Chondrocyte (in vitro differentiated cells): ENCODE data around the gene TAS2R13. TPM values are rescaled to one million over a fixed set of nuclear protein-coding genes. Genes with fewer than 3 reads are reported as not detected.

Experiments used
- DNase-seq: peaks from one replicate; pipeline ENCODE4 v3.0.0; 2021; ENCODE audit warnings: mixed read lengths, low spot score
- H3K27ac Mint-ChIP-seq: one replicate; pipeline ENCODE4 v1.8.0; 2021; ENCODE audit warnings: mild to moderate bottlenecking, moderate library complexity, mixed read lengths; ENCODE audit not compliant: unreplicated experiment
- H3K27me3 Mint-ChIP-seq: 2 replicates; pipeline ENCODE4 v1.8.0; 2021; ENCODE audit warnings: low read depth, mixed read lengths
- H3K36me3 Mint-ChIP-seq: 2 replicates; pipeline ENCODE4 v1.8.0; 2021; ENCODE audit warnings: low read depth, mixed read lengths
- H3K4me1 Mint-ChIP-seq: 2 replicates; pipeline ENCODE4 v1.8.0; 2021; ENCODE audit warnings: low read depth, mild to moderate bottlenecking, mixed read lengths
- H3K4me3 Mint-ChIP-seq: one replicate; pipeline ENCODE4 v1.8.0; 2021; ENCODE audit warnings: mild to moderate bottlenecking, moderate library complexity, mixed read lengths; ENCODE audit not compliant: unreplicated experiment
- H3K9me3 Mint-ChIP-seq: 2 replicates; pipeline ENCODE4 v1.8.0; 2021; ENCODE audit warnings: low read depth, mixed read lengths
- long read RNA-seq: library from polyadenylated mRNA; stranded (forward); transcript quantifications from one replicate; pipeline ENCODE4 v2.0.0, GENCODE V29; 2021
- total RNA-seq: library from RNA; stranded (reverse); gene quantifications from 3 replicates; pipeline ENCODE4 v1.2.1, GENCODE V29; 2021
- TF ChIP-seq, protein P1 (sequence below): fragments of 200-600 bp; sonication (generic); IDR thresholded peaks from 2 replicates; pipeline ENCODE4 v1.5.0; 2021; ENCODE audit warnings: antibody characterized with exemption, mild to moderate bottlenecking, moderate library complexity

Gene TAS2R13, protein sequence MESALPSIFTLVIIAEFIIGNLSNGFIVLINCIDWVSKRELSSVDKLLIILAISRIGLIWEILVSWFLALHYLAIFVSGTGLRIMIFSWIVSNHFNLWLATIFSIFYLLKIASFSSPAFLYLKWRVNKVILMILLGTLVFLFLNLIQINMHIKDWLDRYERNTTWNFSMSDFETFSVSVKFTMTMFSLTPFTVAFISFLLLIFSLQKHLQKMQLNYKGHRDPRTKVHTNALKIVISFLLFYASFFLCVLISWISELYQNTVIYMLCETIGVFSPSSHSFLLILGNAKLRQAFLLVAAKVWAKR
- 0.49 to 2.5 TPM (median 0.85 TPM) in 3 replicates for total RNA-seq
- long read RNA-seq: 0 reads

DNA sequence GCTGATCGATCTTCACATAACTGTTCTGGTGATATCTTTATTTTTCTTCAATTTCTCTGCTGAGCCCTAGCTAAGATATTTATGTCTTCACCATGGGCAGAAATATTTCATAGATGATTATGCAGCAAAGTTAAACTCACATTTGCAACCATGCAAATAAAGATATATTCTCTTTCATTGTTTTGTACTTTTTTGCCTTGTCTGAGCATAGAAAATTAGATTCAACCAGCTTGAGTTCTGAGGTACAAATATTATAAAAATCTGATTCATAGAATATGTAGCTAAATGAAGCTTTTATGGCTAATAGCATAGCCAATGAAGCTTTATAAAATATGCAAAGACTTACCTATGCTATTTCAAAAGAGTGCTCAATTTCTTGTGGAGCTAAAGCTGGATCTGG lies at the start of gene TAS2R13:
TSS of gene TAS2R13 (minus strand) at position 101 of the 400 bp plus-strand sequence. CDS start 264 bp downstream, outside the sequence.
- Mint-ChIP-seq H3K27ac (no peak within 1 kb of the TSS), H3K36me3 (peaks cover 8% of the 10 kb centered on the region), H3K4me1 (no peaks in the 10 kb centered on the region), H3K9me3 (peaks cover 11% of the 10 kb centered on the region), H3K4me3 (no peak within 1 kb of the TSS), H3K27me3 (no peaks in the 10 kb centered on the region)
- no peak for DNase-seq
- TF ChIP-seq, protein P1, sequence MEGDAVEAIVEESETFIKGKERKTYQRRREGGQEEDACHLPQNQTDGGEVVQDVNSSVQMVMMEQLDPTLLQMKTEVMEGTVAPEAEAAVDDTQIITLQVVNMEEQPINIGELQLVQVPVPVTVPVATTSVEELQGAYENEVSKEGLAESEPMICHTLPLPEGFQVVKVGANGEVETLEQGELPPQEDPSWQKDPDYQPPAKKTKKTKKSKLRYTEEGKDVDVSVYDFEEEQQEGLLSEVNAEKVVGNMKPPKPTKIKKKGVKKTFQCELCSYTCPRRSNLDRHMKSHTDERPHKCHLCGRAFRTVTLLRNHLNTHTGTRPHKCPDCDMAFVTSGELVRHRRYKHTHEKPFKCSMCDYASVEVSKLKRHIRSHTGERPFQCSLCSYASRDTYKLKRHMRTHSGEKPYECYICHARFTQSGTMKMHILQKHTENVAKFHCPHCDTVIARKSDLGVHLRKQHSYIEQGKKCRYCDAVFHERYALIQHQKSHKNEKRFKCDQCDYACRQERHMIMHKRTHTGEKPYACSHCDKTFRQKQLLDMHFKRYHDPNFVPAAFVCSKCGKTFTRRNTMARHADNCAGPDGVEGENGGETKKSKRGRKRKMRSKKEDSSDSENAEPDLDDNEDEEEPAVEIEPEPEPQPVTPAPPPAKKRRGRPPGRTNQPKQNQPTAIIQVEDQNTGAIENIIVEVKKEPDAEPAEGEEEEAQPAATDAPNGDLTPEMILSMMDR: no peak

DNA sequence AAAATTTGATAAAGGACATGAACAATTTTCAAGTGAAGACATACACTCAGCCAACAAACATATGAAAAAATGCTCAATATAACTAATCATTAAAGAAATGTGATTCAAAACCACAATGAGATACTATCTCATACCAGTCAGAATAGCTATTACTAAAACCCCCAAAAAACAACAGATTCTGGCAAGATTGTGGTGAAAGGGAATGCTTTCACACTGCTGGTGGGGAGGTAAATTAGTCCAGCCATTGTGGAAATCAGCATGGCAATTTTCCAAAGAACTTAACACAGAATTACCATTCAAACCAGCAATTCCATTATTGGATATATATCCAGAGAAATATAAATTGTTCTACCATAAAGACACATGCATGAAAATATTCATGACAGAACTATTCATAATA lies 48.4 kb upstream of the TAS2R13 start:
- DNase-seq: no peak
- Mint-ChIP-seq H3K27ac (no peak overlapping the region), H3K4me1 (peaks cover 13% of the 10 kb centered on the region), H3K27me3 (no peaks in the 10 kb centered on the region), H3K36me3 (peaks cover 17% of the 10 kb centered on the region), H3K4me3 (no peak overlapping the region), H3K9me3 (peaks cover 40% of the 10 kb centered on the region)
- TF ChIP-seq, protein P1: no peak

DNA sequence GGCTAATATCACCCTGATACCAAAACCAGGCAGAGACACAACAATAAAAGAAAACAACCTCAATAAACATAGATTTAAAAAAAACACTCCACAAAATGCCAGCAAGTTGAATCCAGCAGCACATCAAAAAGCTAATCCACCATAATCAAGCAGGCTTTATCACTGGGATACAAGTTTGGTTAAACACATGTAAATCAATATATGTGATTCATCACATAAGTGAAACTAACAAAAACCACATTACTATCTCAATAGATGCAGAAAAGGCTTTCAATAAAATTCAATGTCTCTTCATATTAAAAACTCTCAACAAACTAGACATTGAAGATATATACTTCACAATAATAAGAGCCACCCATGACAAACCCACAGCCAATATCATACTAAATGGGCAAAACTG lies 46.7 kb upstream of the TAS2R13 start:
- Mint-ChIP-seq H3K27me3 (no peaks in the 10 kb centered on the region), H3K27ac (peak overlapping the region; percentile 20), H3K4me3 (no peak overlapping the region), H3K36me3 (peaks cover 14% of the 10 kb centered on the region), H3K9me3 (peaks cover 41% of the 10 kb centered on the region), H3K4me1 (peaks cover 15% of the 10 kb centered on the region)
- DNase-seq: no peak
- TF ChIP-seq, protein P1: no peak

DNA sequence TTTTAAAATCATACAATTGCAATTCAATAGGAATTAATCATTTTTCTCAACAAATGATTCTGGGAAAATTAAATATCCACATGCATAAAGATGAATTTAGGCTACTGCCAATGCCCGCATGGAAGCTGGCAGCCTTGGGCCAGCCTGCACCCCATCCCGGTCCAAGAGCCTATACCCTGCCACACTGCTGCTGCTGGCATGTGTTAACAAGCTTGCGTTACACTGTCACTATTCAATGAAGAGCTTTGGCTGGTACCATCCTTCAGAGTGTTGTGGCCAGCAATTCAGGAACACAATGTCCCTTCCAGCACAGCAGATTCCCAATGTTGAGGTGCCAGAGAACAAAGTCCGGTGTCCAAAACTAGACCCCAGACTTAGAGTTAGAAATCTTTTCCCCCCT lies 43.3 kb upstream of the TAS2R13 start:
- TF ChIP-seq, protein P1: no peak
- no peak for DNase-seq
- peaks cover 22% of the 10 kb centered on the region for H3K36me3 Mint-ChIP-seq
- H3K4me3 Mint-ChIP-seq: no peak overlapping the region
- H3K27ac Mint-ChIP-seq: no peak overlapping the region
- no peaks in the 10 kb centered on the region for H3K27me3 Mint-ChIP-seq
- H3K9me3 Mint-ChIP-seq: peaks cover 53% of the 10 kb centered on the region
- peaks cover 15% of the 10 kb centered on the region for H3K4me1 Mint-ChIP-seq

DNA sequence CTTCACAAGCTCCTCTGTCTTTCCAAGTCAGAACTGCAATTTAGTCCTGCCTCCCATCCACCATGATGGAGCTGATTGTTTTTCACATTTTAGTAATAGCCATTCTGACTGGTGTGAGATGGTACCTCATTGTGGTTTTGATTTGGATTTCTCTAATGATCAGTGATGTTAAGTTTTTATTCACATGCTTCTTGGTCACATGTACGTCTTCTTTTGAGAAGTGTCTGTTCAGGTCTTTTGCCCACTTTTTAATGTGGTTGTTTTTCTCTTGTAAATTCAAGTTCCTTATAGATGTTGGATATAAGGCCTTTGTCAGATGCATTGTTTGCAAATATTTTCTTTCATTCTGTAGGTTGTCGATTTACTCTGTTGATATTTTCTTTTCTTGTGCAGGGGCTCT lies 33.8 kb upstream of the TAS2R13 start:
- no peak for DNase-seq
- H3K9me3 Mint-ChIP-seq: peaks cover 47% of the 10 kb centered on the region
- TF ChIP-seq, protein P1: no peak
- no peak overlapping the region for H3K27ac Mint-ChIP-seq
- no peaks in the 10 kb centered on the region for H3K27me3 Mint-ChIP-seq
- H3K4me1 Mint-ChIP-seq: no peaks in the 10 kb centered on the region
- no peak overlapping the region for H3K4me3 Mint-ChIP-seq
- H3K36me3 Mint-ChIP-seq: peaks cover 22% of the 10 kb centered on the region
